Measurements from ENCODE around the gene CIROP. TPM values are rescaled to one million over a fixed set of nuclear protein-coding genes. Genes with fewer than 3 reads are reported as not detected.
"Not testable (repeated sequence)": the region's sequence is repeated elsewhere in the genome, so short reads cannot be mapped to it uniquely, and the experiment has no call there.

Gene CIROP
- total RNA-seq, 4 donors from 2014 or later: 0.19 TPM; not detected in 3

DNA sequence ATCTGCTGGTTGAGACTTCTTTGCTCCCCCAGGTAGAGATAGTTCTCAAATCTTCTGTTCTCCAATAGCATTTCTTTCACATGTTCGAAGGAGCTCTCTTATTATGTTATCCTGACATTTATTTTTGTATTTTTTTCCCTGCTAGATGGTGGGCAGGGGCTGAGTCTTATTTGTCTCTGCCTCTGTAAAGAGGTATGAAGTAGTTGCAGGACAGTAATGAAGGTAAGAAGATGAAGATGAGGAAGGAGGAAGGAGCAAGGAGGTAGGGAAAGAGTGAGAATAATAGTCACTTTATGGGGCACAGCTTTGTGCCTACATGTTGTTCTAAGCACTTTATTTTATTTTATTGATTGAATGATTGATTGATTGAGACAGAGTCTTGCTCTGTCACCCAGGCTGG lies 5.0 kb upstream of the CIROP start:
- H3K9me3 ChIP-seq: no peaks in the 10 kb centered on the region
- TF ChIP-seq POLR2AphosphoS5 (IDR thresholded peaks at IDR 0.05) (no peak), POLR2A (IDR thresholded peaks at IDR 0.05; ENCODE audit: low read depth) (no peak), EP300 (IDR thresholded peaks at IDR 0.05) (no peak), CTCF (IDR thresholded peaks at IDR 0.05) (no peak)
- 88% methylated on average over 1 of the region's 1 CpG for WGBS
- H3K27ac ChIP-seq (replicated peaks in 1 of 4): no peak overlapping the region
- no peak overlapping the region for H3K4me3 ChIP-seq
- H3K36me3 ChIP-seq: no peaks in the 10 kb centered on the region
- H3K4me1 ChIP-seq: peaks cover 0 to 6% (median 3%) of the 10 kb centered on the region in 4 donors
- intact Hi-C loops (cut with DNase I): no loop called here
- peaks cover 0 to 23% (median 0%) of the 10 kb centered on the region in 4 donors for H3K27me3 ChIP-seq
- no peak for DNase-seq (ENCODE audit: extremely low spot score)

GRCh38 chr14:23108169-23108568 lies 3.4 kb upstream of the CIROP start:
- DNase-seq (ENCODE audit: extremely low spot score); intact Hi-C loops (cut with DNase I): not testable (repeated sequence)

DNA sequence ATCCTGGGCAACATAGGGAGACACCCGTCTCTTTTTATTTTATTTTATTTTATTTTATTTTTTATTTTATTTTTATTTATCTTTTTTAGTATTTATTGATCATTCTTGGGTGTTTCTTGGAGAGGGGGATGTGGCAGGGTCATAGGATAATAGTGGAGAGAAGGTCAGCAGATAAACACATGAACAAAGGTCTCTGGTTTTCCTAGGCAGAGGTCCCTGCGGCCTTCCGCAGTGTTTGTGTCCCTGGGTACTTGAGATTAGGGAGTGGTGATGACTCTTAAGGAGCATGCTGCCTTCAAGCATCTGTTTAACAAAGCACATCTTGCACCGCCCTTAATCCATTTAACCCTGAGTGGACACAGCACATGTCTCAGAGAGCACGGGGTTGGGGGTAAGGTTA lies 2.8 kb upstream of the CIROP start:
- H3K27me3 ChIP-seq; intact Hi-C loops (cut with DNase I); H3K36me3 ChIP-seq; H3K27ac ChIP-seq (replicated peaks in 1 of 4); H3K4me3 ChIP-seq; DNase-seq (ENCODE audit: extremely low spot score); H3K4me1 ChIP-seq; H3K9me3 ChIP-seq: not testable (repeated sequence)
- 96% methylated on average over 3 of the region's 5 CpGs for WGBS

More at GRCh38 chr14:23108169-23108568, 3.4 kb upstream of the CIROP start:
- H3K36me3 ChIP-seq; H3K4me3 ChIP-seq; H3K9me3 ChIP-seq; H3K27ac ChIP-seq (replicated peaks in 1 of 4); H3K4me1 ChIP-seq; H3K27me3 ChIP-seq: not testable (repeated sequence)
- 90% methylated on average over 23 of the region's 24 CpGs for WGBS

- intact Hi-C loops (cut with DNase I): no loop called here
- TF ChIP-seq POLR2AphosphoS5 (IDR thresholded peaks at IDR 0.05): no peak
- no peak for TF ChIP-seq POLR2A (IDR thresholded peaks at IDR 0.05; ENCODE audit: low read depth)
- no peak for TF ChIP-seq EP300 (IDR thresholded peaks at IDR 0.05)
- TF ChIP-seq CTCF (IDR thresholded peaks at IDR 0.05): no peak
- no peak for DNase-seq (ENCODE audit: extremely low spot score)
- H3K27ac ChIP-seq (replicated peaks in 1 of 4): no peak overlapping the region
- no peaks in the 10 kb centered on the region for H3K36me3 ChIP-seq
- H3K27me3 ChIP-seq: no peaks in the 10 kb centered on the region
- peaks cover 0 to 9% (median 0%) of the 10 kb centered on the region in 4 donors for H3K4me1 ChIP-seq
- no peaks in the 10 kb centered on the region for H3K9me3 ChIP-seq
- no peak overlapping the region for H3K4me3 ChIP-seq
Observed at GRCh38 chr14:23106747-23107045, 1.9 kb upstream of the CIROP start.

DNA sequence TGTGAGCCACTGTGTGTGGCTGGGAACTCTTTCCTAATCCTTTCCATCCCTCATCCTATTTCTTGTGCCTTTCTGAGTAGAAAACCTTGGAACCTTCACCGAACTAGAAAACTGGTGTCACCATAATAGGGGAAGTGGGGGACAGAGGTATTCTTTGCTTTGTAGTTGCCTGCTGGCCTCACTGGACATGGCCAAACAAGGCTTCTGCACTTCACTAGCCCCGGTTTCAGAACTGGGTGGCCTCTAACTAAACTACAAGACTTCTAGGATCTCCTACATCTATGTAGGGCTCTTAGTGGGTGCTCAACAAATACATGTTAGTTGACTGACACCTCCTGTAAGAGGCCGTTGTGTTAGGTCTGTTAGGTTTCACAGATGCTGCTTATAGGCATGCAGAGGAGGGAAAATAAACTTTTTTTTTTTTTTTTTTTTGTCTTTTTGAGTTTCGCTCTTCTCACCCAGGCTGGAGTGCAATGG lies 597 bp upstream of the CIROP start:
- no peaks in the 10 kb centered on the region for H3K9me3 ChIP-seq
- no peaks in the 10 kb centered on the region for H3K27me3 ChIP-seq
- TF ChIP-seq POLR2A (IDR thresholded peaks at IDR 0.05; ENCODE audit: low read depth) (no peak), CTCF (IDR thresholded peaks at IDR 0.05) (no peak), POLR2AphosphoS5 (IDR thresholded peaks at IDR 0.05) (no peak), EP300 (IDR thresholded peaks at IDR 0.05) (no peak)
- H3K4me1 ChIP-seq: peaks cover 0 to 9% (median 0%) of the 10 kb centered on the region in 4 donors
- WGBS: 86% methylated on average over 4 of the region's 4 CpGs
- H3K4me3 ChIP-seq: no peak overlapping the region
- intact Hi-C loops (cut with DNase I): no loop called here
- H3K27ac ChIP-seq (replicated peaks in 1 of 4): no peak overlapping the region
- DNase-seq (ENCODE audit: extremely low spot score): no peak
- no peaks in the 10 kb centered on the region for H3K36me3 ChIP-seq

GRCh38 chr14:23104070-23104590 lies 659 bp downstream of the CIROP start:
- Histone ChIP-seq H3K27ac (replicated peaks in 1 of 4) (no peak overlapping the region), H3K9me3 (no peaks in the 10 kb centered on the region), H3K4me1 (peaks cover 0 to 13% (median 2%) of the 10 kb centered on the region in 4 donors), H3K4me3 (no peak overlapping the region), H3K36me3 (peaks cover 0 to 5% (median 3%) of the 10 kb centered on the region in 4 donors), H3K27me3 (no peaks in the 10 kb centered on the region)
- DNase-seq (ENCODE audit: extremely low spot score): no peak
- WGBS: 91% methylated on average over 6 of the region's 6 CpGs
- TF ChIP-seq POLR2AphosphoS5 (IDR thresholded peaks at IDR 0.05) (no peak), POLR2A (IDR thresholded peaks at IDR 0.05; ENCODE audit: low read depth) (no peak)
- intact Hi-C loops (cut with DNase I): no loop called here
